ENCODE results near the gene ACAP1.

The ACAP1 gene

GRCh38 chr17:7309628-7310027 lies 26.7 kb upstream of the ACAP1 start:
- no peak overlapping the region for H3K14ac ChIP-seq (ENCODE audit: low read length)
- H3K4me2 ChIP-seq (ENCODE audit: low read length): no peak overlapping the region
- no peak overlapping the region for H3K4me3 ChIP-seq (ENCODE audit: low read depth, low read length)
- no peak overlapping the region for H2AFZ ChIP-seq (ENCODE audit: insufficient read depth, low read length, poor library complexity)
- no peak overlapping the region for H2BK5ac ChIP-seq (ENCODE audit: low read depth, low read length, poor library complexity)
- no peak overlapping the region for H3K18ac ChIP-seq (ENCODE audit: low read length)
- no CpG with 5 or more reads among the region's 12 CpGs for WGBS (ENCODE audit: extremely low coverage, insufficient coverage, insufficient read length)
- H2AK5ac ChIP-seq (ENCODE audit: low read length): no peak overlapping the region
- H3K9ac ChIP-seq (ENCODE audit: low read length): no peak overlapping the region
- no peak for DNase-seq
- H3K4me1 ChIP-seq (ENCODE audit: control insufficient read depth in 1 of 2, insufficient read depth in 2 of 2, low read length in 2 of 2): peaks cover 4 to 6% of the 10 kb centered on the region in 2 experiments
- no peak overlapping the region for H3K23ac ChIP-seq (ENCODE audit: low read length)
- H4K12ac ChIP-seq (ENCODE audit: low read depth, low read length): no peak overlapping the region
- H3K79me1 ChIP-seq (ENCODE audit: low read length): peaks cover 16% of the 10 kb centered on the region
- peaks cover 35 to 44% of the 10 kb centered on the region in 2 experiments for H3K36me3 ChIP-seq (ENCODE audit: control insufficient read depth in 1 of 2, insufficient read depth in 2 of 2, low read length in 2 of 2)
- no peak overlapping the region for H3K27ac ChIP-seq (ENCODE audit: low read depth, low read length)
- H4K8ac ChIP-seq (ENCODE audit: low read depth, low read length): no peak overlapping the region
- H3K4ac ChIP-seq (ENCODE audit: low read depth, low read length): peak overlapping the region; percentile 82
- H4K91ac ChIP-seq (ENCODE audit: low read depth, low read length): no peak overlapping the region
- H2BK12ac ChIP-seq (ENCODE audit: low read length): no peak overlapping the region
- H3K27me3 ChIP-seq (ENCODE audit: insufficient read depth, low read length): no peaks in the 10 kb centered on the region
- no peaks in the 10 kb centered on the region for H3K9me3 ChIP-seq (ENCODE audit: insufficient read depth, low read depth, low read length)
- H2BK120ac ChIP-seq (ENCODE audit: insufficient read depth, low read length, poor library complexity): no peak overlapping the region
- H3K79me2 ChIP-seq (ENCODE audit: control insufficient read depth, insufficient read depth, low read length, poor library complexity): peaks cover 22% of the 10 kb centered on the region

- Histone ChIP-seq H4K12ac (ENCODE audit: low read depth, low read length) (no peak overlapping the region), H3K79me2 (ENCODE audit: control insufficient read depth, insufficient read depth, low read length, poor library complexity) (peaks cover 24% of the 10 kb centered on the region), H3K79me1 (ENCODE audit: low read length) (peaks cover 18% of the 10 kb centered on the region), H4K91ac (ENCODE audit: low read depth, low read length) (no peak overlapping the region), H3K18ac (ENCODE audit: low read length) (no peak overlapping the region), H3K4ac (ENCODE audit: low read depth, low read length) (no peak overlapping the region), H3K27me3 (ENCODE audit: insufficient read depth, low read length) (no peaks in the 10 kb centered on the region), H3K4me1 (ENCODE audit: control insufficient read depth in 1 of 2, insufficient read depth in 2 of 2, low read length in 2 of 2) (peaks cover 8 to 9% of the 10 kb centered on the region in 2 experiments), H2BK120ac (ENCODE audit: insufficient read depth, low read length, poor library complexity) (no peak overlapping the region), H3K9ac (ENCODE audit: low read length) (no peak overlapping the region), H3K23ac (ENCODE audit: low read length) (no peak overlapping the region), H2AFZ (ENCODE audit: insufficient read depth, low read length, poor library complexity) (no peak overlapping the region), H2AK5ac (ENCODE audit: low read length) (no peak overlapping the region), H3K4me2 (ENCODE audit: low read length) (no peak overlapping the region), H3K9me3 (ENCODE audit: insufficient read depth, low read depth, low read length) (no peaks in the 10 kb centered on the region), H2BK5ac (ENCODE audit: low read depth, low read length, poor library complexity) (no peak overlapping the region), H2BK12ac (ENCODE audit: low read length) (no peak overlapping the region), H4K8ac (ENCODE audit: low read depth, low read length) (no peak overlapping the region), H3K14ac (ENCODE audit: low read length) (no peak overlapping the region), H3K4me3 (ENCODE audit: low read depth, low read length) (no peak overlapping the region), H3K27ac (ENCODE audit: low read depth, low read length) (no peak overlapping the region), H3K36me3 (ENCODE audit: control insufficient read depth in 1 of 2, insufficient read depth in 2 of 2, low read length in 2 of 2) (peaks cover 40 to 50% of the 10 kb centered on the region in 2 experiments)
- no peak for DNase-seq
- WGBS (ENCODE audit: extremely low coverage, insufficient coverage, insufficient read length): 100% methylated on average over 1 of the region's 7 CpGs
Measured at GRCh38 chr17:7311110-7311705, 25.1 kb upstream of the ACAP1 start.

- H3K4me1 ChIP-seq (ENCODE audit: control insufficient read depth in 1 of 2, insufficient read depth in 2 of 2, low read length in 2 of 2): peaks cover 7 to 9% of the 10 kb centered on the region in 2 experiments
- H3K79me2 ChIP-seq (ENCODE audit: control insufficient read depth, insufficient read depth, low read length, poor library complexity): peaks cover 23% of the 10 kb centered on the region
- H3K9me3 ChIP-seq (ENCODE audit: insufficient read depth, low read depth, low read length): no peaks in the 10 kb centered on the region
- H3K4ac ChIP-seq (ENCODE audit: low read depth, low read length): no peak overlapping the region
- no CpG with 5 or more reads among the region's 7 CpGs for WGBS (ENCODE audit: extremely low coverage, insufficient coverage, insufficient read length)
- no peak overlapping the region for H2AFZ ChIP-seq (ENCODE audit: insufficient read depth, low read length, poor library complexity)
- H3K9ac ChIP-seq (ENCODE audit: low read length): no peak overlapping the region
- no peak overlapping the region for H3K4me3 ChIP-seq (ENCODE audit: low read depth, low read length)
- no peak overlapping the region for H2AK5ac ChIP-seq (ENCODE audit: low read length)
- H4K12ac ChIP-seq (ENCODE audit: low read depth, low read length): no peak overlapping the region
- H2BK5ac ChIP-seq (ENCODE audit: low read depth, low read length, poor library complexity): no peak overlapping the region
- DNase-seq: no peak
- no peak overlapping the region for H3K4me2 ChIP-seq (ENCODE audit: low read length)
- H4K91ac ChIP-seq (ENCODE audit: low read depth, low read length): no peak overlapping the region
- no peak overlapping the region for H3K27ac ChIP-seq (ENCODE audit: low read depth, low read length)
- no peak overlapping the region for H3K18ac ChIP-seq (ENCODE audit: low read length)
- peaks cover 13% of the 10 kb centered on the region for H3K79me1 ChIP-seq (ENCODE audit: low read length)
- no peak overlapping the region for H2BK120ac ChIP-seq (ENCODE audit: insufficient read depth, low read length, poor library complexity)
- no peak overlapping the region for H3K14ac ChIP-seq (ENCODE audit: low read length)
- no peak overlapping the region for H3K23ac ChIP-seq (ENCODE audit: low read length)
- no peak overlapping the region for H2BK12ac ChIP-seq (ENCODE audit: low read length)
- H4K8ac ChIP-seq (ENCODE audit: low read depth, low read length): no peak overlapping the region
- H3K36me3 ChIP-seq (ENCODE audit: control insufficient read depth in 1 of 2, insufficient read depth in 2 of 2, low read length in 2 of 2): peaks cover 48 to 59% of the 10 kb centered on the region in 2 experiments
- H3K27me3 ChIP-seq (ENCODE audit: insufficient read depth, low read length): no peaks in the 10 kb centered on the region
Measured at GRCh38 chr17:7312432-7313087, 23.8 kb upstream of the ACAP1 start.

DNA sequence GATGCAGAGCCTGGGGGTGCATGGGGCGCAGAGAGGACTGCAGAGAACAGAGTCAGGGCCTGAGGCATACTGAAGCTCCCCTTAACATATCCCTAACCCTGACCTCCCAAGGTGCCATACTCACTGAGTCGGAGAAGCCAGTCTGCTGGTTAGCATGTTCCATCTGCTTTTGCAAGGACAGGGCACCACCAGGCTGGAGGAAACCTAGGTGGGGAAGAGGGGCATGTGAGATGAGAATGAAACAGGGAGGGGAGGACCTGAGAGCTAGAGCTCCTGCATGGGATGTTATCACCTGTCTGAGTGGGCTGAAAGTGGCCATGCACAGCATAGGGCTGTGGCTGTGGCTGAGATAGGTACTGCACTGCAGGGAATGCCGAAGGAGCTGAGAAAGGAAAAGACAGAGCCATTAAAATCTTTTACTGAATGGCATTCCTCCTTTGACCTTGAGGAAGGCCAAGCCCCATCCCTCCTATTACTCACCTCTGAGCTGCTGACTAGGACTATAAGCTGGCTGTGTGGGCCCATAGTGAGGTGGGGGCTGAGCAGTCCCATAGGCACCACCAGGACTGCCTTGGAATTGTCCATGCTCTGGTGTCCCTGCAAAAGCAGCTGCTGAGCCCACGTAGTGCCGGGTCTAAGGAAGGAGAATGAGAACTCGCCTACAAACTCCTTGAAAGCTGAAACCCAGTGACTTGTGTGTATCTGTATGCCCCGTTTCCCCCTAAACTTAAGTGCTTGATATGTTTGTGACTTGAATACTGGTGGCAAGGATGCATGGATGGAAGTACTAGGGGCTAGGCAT lies 23.0 kb upstream of the ACAP1 start:
- no peak overlapping the region for H2BK120ac ChIP-seq (ENCODE audit: insufficient read depth, low read length, poor library complexity)
- H3K27ac ChIP-seq (ENCODE audit: low read depth, low read length): no peak overlapping the region
- H3K4ac ChIP-seq (ENCODE audit: low read depth, low read length): no peak overlapping the region
- peaks cover 15% of the 10 kb centered on the region for H3K79me2 ChIP-seq (ENCODE audit: control insufficient read depth, insufficient read depth, low read length, poor library complexity)
- H4K91ac ChIP-seq (ENCODE audit: low read depth, low read length): no peak overlapping the region
- H3K9ac ChIP-seq (ENCODE audit: low read length): no peak overlapping the region
- H3K79me1 ChIP-seq (ENCODE audit: low read length): peaks cover 5% of the 10 kb centered on the region
- H3K4me3 ChIP-seq (ENCODE audit: low read depth, low read length): no peak overlapping the region
- no peak overlapping the region for H4K12ac ChIP-seq (ENCODE audit: low read depth, low read length)
- H3K4me1 ChIP-seq (ENCODE audit: control insufficient read depth in 1 of 2, insufficient read depth in 2 of 2, low read length in 2 of 2): peaks cover 7 to 9% of the 10 kb centered on the region in 2 experiments
- H3K9me3 ChIP-seq (ENCODE audit: insufficient read depth, low read depth, low read length): no peaks in the 10 kb centered on the region
- no peak overlapping the region for H2BK12ac ChIP-seq (ENCODE audit: low read length)
- no CpG with 5 or more reads among the region's 7 CpGs for WGBS (ENCODE audit: extremely low coverage, insufficient coverage, insufficient read length)
- H3K4me2 ChIP-seq (ENCODE audit: low read length): no peak overlapping the region
- H3K14ac ChIP-seq (ENCODE audit: low read length): no peak overlapping the region
- H2AFZ ChIP-seq (ENCODE audit: insufficient read depth, low read length, poor library complexity): no peak overlapping the region
- no peak overlapping the region for H2AK5ac ChIP-seq (ENCODE audit: low read length)
- no peak overlapping the region for H3K18ac ChIP-seq (ENCODE audit: low read length)
- DNase-seq: no peak
- H2BK5ac ChIP-seq (ENCODE audit: low read depth, low read length, poor library complexity): no peak overlapping the region
- H3K23ac ChIP-seq (ENCODE audit: low read length): no peak overlapping the region
- peaks cover 55 to 66% of the 10 kb centered on the region in 2 experiments for H3K36me3 ChIP-seq (ENCODE audit: control insufficient read depth in 1 of 2, insufficient read depth in 2 of 2, low read length in 2 of 2)
- no peaks in the 10 kb centered on the region for H3K27me3 ChIP-seq (ENCODE audit: insufficient read depth, low read length)
- H4K8ac ChIP-seq (ENCODE audit: low read depth, low read length): no peak overlapping the region

All from trophoblast cell (in vitro differentiated cells and primary cell).